HG03520 (cell line): ENCODE results near the gene KRTAP4-11.
"Not testable (repeated sequence)": the region's sequence is repeated elsewhere in the genome, so short reads cannot be mapped to it uniquely, and the experiment has no call there.

ENCODE experiments used
- ATAC-seq: cut with Tn5 transposase; IDR thresholded peaks from one replicate; pipeline ENCODE4 v1.9.1; 2021; ENCODE audit warnings: mild to moderate bottlenecking, moderate library complexity; ENCODE audit not compliant: unreplicated experiment

KRTAP4-11 gene

GRCh38 chr17:41117846-41118386, at the start of gene KRTAP4-11:
Gene KRTAP4-11, minus strand, starts transcription at chr17:41118373. Its CDS starts 58 bp downstream, at chr17:41118315.
- not testable (repeated sequence) for ATAC-seq

DNA sequence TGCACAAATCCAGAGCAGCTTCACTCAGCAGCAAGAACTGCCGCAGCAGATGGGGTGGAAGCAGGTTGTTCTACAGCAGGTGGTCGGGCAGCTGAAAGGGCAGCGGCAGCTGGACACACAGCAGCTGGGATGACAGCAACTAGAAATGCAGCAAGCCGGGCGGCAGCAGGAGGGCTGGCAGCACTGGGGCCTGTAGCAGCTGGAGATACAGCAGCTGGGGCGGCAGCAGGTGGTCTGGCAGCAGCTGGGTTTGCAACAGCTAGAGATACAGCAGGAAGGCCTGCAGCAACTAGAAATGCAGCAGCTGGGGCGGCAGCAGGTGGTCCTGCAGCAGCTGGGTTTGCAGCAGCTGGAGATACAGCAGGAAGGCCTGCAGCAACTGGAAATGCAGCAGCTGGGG, 49.4 kb upstream of the KRTAP4-11 start:
- no peak for ATAC-seq

GRCh38 chr17:41163828-41164227, 45.7 kb upstream of the KRTAP4-11 start:
- ATAC-seq = no peak

- no peak for ATAC-seq
These were observed 42.5 kb upstream of the KRTAP4-11 start, which contains the start of gene KRTAP4-4 for GRCh38 chr17:41160648-41161047. Gene KRTAP4-4, minus strand, starts transcription at chr17:41160748. Its CDS starts 57 bp downstream, at chr17:41160691.

DNA sequence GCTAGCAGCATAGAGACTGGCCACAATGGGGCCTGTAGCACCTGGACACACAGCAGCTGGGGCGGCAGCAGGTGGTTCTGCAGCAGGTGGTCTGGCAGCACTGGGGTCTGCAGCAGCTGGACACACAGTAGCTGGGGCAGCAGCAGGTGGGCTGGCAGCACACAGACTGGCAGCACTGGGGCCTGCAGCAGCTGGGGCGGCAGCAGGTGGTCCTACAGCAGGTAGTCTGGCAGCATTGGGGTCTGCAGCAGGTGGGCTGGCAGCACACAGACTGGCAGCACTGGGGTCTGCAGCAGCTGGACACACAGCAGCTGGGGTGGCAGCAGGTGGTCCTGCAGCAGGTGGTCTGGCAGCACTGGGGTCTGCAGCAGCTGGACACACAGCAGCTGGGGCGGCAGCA, 42.0 kb upstream of the KRTAP4-11 start:
- not testable (repeated sequence) for ATAC-seq

- ATAC-seq = no peak
These were observed 35.7 kb upstream of the KRTAP4-11 start for GRCh38 chr17:41153856-41154255.

DNA sequence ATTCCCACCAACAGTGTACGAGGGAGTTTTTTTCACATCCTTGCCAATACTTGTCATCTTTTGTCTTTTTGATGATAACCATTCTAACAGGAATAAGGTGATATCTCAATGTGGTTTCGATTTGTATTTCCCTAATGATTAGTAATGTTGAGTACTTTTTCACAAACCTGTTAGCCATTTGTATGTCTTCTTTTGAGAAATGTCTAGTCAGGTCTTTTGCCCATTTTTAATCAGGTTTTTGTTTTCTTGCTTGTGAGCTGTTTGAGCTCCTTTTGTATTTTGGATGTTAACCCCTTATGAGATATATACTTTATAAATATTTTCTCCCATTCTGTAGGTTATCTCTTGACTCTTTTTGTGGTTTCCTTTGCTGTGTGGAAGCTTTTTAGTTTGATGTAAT, 33.4 kb upstream of the KRTAP4-11 start:
- no peak for ATAC-seq

DNA sequence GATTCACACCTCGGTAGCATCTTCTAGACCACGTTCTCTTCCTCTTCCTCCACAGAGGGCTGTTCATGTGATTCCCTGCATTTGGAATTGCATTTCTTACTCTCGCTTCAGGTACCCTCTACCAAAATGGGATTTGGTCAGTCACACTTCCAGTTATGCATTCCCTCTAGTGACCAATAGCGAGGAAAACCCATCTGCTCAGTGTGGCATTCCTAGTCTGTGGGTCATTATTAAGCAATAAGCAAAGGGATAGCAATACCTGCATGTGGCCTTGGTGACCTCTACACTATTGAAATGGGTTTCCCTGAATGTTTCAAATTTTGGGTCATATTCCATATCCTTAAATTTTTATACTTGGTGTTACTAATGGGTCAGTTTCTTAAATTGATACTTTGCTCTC, 31.9 kb upstream of the KRTAP4-11 start:
- no peak for ATAC-seq

GRCh38 chr17:41149652-41149985, 31.4 kb upstream of the KRTAP4-11 start, which contains the start of gene KRTAP4-5:
Gene KRTAP4-5, minus strand, starts transcription at chr17:41149825. Its CDS starts 58 bp downstream, at chr17:41149767.
- ATAC-seq = no peak

DNA sequence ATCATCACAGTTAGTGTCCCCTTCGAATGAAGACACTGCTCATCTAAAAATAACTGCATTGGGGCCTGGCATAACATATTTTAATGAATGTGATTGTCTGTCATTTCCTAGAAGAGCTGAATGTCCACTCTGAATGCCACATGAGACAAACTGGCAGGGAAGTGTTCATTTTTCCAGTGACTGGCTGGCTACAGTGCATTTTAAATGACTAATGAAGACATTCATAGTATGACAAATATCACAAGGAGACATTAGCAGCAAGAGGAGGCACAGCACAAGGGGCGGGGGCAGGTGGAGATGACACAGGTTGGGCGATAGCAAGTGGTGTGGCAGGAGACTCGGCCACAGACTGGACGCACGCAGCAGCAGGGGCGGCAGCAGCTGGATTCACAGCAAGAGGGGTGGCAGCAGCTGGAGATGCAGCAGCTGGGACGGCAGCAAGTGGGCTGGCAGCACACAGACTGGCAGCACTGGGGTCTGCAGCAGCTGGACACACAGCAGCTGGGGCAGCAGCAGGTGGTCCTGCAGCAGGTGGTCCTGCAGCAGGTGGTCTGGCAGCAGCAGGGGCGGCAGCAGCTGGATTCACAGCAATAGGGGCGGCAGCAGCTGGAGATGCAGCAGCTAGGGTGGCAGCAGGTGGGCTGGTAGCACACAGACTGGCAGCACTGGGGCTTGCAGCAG, 30.9 kb upstream of the KRTAP4-11 start:
- ATAC-seq = not testable (repeated sequence)

DNA sequence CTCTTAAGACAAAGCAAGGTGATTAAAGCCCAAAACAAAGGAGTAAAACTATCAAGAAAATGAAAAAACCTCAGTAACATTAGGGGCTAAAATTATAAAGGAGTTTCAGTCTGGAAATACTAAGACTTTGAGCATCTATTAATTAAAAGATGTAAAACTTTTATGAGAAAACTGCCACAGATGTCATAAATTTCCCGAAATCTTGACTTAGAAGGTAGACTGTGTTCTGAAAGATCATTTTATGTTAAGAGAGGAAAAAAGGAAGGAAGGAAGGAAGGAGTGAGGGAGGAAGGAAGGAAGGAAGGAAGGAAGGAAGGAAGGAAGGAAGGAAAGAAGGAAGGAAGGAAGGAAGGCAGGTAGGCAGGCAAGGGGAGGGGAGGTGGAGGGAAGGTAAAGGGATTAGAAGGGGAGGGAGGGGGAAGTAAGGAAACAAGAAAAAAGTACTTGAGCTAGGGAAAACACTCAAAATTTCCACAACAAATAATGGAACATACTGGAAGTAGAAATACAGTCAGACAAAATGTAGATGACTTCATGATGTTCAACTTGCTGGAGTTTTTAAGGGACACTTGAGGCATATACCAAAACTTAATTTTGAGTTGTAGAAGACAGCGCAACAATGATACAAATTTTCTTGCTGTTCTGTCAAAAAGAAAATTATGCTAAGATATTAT, 29.5 kb upstream of the KRTAP4-11 start:
- ATAC-seq = no peak

DNA sequence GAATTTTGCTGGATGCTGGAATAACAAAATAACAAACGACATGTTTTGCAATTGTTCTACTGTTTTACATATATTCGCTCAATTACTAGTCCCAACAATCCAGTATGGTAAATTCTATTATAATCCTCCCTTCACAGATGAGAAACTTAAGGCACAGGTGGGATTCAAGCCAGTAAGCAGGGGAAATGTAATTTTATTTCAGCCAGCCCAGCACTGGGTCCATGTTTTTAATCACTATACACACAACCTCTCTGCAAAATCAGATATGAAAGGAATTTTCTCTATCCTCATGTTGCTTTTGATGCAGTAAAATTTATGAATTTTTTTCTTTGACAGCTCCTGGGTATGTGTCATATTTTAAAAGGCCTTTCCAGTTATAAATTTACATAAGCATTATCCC, 27.1 kb upstream of the KRTAP4-11 start:
- no peak for ATAC-seq

DNA sequence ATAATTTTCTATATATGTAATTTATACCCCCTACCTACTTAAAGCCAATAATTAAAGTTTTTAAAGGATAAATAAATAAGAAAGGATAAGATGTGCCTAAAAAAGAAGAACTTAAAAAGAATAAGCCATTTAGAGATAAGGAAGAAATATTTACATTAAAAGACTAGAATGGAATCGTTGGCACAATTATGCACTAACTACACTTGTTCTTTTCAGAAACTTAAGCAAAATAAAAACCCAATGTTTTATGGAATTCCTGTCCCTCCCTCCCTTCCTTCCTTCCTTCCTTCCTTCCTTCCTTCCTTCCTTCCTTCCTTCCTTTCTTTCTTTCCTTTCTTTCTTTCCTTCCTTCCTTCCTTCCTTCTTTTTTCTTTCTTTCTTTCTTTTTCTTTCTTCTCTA, 26.7 kb upstream of the KRTAP4-11 start:
- no peak for ATAC-seq

DNA sequence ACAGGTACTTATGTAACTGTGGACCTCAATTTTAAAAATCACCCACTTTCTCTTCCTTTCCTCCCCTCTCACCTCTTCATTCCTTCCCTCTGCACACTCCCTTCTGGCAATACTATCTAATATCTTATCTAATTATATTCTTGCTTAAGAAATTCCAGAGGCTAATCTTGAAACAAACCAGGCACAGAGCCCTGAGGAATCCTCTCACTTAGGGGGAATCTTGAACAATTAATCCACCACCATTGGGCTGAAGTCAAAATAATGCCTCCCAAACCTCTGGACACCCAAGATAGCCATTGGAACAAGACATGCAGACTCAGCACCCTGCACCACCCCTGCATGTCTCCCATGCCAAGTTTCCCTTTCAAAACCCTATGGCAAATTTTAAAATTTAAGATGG, 23.2 kb upstream of the KRTAP4-11 start:
- no peak for ATAC-seq

GRCh38 chr17:41140360-41141131, 22.4 kb upstream of the KRTAP4-11 start, which contains the start of gene KRTAP4-6:
Gene KRTAP4-6, minus strand, starts transcription at chr17:41140544. Its CDS starts 57 bp downstream, at chr17:41140487.
- no peak for ATAC-seq

DNA sequence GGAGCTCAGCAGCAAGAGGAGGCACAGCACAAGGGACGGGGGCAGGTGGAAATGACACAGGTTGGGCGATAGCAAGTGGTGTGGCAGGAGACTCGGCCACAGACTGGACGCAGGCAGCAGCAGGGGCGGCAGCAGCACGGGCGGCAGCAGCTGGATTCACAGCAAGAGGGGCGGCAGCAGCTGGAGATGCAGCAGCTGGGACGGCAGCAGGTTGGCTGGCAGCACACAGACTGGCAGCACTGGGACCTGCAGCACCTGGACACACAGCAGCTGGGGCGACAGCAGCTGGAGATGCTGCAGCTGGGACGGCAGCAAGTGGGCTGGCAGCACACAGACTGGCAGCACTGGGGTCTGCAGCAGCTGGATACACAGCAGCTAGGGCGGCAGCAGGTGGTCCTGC, 21.7 kb upstream of the KRTAP4-11 start:
- ATAC-seq = not testable (repeated sequence)

DNA sequence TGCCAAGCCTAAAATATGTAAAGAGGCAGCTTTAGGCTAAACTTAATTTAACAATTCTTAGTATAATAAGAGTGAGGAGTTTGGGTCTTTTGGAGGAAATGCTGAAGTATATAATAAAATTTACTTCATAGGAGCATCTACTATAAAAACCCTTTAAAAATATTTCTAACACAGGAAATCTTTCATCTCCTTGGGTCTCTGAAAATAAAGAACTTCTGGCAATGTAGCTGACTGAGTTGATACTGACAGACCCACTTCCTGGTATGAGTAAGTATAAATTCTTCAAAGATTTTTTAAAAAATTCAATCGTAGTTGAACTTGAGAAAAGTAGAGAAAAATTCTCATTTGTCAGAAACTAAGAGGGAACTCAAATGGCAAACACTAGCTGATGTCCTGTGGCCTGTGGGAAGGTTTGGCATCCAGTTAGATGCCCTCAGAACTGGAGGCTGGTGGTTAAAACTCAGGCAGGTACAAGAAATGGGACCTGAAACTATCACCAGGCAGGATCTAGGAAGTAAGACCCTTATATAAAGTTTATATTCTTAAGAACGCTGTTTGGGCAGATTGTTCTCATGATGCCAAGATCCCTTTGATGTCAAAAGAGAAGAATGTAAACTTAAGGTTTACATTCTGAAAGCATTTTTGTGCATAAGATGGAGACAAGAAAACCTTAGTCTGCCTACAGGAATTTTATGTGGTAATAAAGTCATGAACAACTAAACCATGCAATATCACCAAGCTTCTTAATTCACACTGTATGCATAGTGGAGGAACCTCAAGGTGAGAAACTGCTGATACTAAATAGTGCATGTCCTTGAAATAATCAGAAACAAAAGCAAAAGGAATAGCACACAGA, 15.9 kb upstream of the KRTAP4-11 start:
- ATAC-seq = no peak

DNA sequence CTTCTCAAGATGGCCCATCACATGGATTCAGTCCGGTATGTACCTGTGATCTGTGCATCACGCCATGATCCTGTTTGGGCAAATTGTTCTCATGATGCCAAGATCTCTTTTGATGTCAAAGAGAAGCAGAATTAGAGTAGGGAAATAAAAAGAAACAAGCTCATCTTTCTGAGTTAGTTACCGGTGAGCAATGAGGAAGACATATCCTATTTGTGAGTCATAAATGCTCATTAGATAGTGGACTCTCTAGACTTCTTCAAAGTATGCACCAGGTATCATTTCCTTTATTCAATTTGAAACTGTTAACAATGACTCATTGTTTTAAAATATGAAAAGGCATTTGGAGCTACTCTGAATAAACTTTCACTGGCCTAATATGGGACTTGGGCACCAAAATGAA, 13.8 kb upstream of the KRTAP4-11 start:
- ATAC-seq = no peak

DNA sequence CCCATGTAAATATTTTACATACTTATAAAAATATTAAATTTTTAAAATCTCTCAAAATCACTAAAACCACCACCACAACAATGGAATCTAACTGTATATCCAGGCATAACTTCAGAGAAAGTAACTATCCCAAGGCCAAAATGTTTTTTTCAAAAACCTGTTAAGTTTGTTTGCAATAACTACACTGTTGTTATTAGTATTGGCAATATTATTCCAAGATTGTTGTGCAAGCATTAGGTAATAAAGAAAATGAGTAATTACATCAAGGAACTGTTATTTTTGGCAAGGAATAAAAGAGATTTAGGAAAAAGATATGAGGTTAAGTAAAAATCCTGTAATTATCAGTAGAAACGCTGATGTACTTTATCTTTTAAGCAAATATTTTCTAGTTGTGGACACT, 9.2 kb upstream of the KRTAP4-11 start:
- no peak for ATAC-seq

- ATAC-seq = no peak
These were observed 8.2 kb upstream of the KRTAP4-11 start for GRCh38 chr17:41126412-41126811.
